GM12873 (cell line): ENCODE results near the gene PTPRN2.

Source experiments
- TF ChIP-seq, protein P1 (sequence below): IDR thresholded peaks from 2 replicates; pipeline ENCODE4 v1.5.1; 2012; ENCODE audit warnings: low read depth, mild to moderate bottlenecking, moderate library complexity, low read length, control low read depth; ENCODE audit not compliant: insufficient read depth; ENCODE audit errors: missing control alignments

The PTPRN2 gene

DNA sequence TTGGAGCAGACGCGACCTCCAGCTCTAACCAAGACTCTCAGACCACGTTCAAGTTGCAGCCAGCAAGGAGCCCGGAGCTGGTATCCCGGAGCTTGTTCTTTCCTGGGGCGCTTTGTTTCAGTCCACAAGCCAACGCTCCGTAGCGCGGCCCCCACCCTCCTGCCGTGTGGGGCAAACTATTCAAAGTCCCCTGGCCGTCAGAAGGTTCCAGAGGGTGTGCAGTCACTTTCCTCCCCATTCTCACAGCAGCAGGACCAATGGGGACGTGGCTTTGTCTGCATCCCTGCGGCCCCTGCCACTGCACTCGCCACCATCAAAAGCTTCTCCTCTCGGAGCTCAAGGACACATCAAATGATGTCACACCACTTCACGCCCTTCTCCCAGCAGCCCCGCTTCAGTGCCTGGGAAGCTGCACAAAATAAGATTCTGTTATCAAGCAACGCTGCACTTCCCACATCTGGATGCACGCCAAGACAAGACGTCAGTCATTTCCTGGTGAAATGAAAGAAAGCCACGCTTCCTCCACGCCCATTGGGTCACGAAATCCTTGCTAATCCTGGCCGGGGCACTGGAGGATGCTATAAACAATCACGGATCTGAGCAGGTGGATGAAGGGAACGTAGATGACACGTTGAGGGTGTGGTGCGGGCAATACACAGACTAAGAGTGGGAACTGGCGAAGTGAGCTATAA lies 348.2 kb downstream of the PTPRN2 start:
- TF ChIP-seq, protein P1, sequence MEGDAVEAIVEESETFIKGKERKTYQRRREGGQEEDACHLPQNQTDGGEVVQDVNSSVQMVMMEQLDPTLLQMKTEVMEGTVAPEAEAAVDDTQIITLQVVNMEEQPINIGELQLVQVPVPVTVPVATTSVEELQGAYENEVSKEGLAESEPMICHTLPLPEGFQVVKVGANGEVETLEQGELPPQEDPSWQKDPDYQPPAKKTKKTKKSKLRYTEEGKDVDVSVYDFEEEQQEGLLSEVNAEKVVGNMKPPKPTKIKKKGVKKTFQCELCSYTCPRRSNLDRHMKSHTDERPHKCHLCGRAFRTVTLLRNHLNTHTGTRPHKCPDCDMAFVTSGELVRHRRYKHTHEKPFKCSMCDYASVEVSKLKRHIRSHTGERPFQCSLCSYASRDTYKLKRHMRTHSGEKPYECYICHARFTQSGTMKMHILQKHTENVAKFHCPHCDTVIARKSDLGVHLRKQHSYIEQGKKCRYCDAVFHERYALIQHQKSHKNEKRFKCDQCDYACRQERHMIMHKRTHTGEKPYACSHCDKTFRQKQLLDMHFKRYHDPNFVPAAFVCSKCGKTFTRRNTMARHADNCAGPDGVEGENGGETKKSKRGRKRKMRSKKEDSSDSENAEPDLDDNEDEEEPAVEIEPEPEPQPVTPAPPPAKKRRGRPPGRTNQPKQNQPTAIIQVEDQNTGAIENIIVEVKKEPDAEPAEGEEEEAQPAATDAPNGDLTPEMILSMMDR: no peak

DNA sequence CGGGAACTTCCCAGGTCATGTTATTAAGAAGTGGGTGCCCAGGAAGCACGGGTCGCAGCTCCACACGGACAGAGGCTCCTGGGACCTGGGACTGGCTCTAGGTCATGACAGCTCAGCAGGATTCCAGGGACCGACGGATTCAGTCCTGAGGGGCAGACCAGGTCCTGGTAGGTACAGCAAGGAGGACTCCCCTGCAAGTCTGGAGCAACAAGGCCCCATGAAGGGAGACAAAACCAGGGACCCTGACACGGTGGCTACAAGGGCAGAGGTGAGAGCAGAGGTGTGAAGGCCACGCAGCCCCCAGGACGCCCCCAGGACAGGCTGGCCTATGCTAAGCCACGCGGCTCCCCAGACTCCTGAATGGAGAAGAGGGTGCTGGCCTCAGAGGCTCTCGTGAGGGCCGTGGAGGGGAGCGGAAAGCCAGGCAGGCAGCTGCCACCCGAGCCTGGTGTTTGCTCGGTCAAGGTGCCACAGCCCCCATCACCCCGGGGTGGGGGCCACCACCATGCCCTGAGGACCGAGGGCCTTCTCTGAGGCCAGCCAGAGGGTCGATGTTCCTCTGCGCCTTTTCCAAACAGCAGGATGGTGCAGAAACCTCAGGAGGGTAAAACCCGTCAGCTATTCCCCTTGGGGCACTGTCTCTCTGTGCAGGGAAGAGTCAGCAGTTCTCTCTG lies 348.9 kb downstream of the PTPRN2 start:
- TF ChIP-seq, protein P1: no peak

DNA sequence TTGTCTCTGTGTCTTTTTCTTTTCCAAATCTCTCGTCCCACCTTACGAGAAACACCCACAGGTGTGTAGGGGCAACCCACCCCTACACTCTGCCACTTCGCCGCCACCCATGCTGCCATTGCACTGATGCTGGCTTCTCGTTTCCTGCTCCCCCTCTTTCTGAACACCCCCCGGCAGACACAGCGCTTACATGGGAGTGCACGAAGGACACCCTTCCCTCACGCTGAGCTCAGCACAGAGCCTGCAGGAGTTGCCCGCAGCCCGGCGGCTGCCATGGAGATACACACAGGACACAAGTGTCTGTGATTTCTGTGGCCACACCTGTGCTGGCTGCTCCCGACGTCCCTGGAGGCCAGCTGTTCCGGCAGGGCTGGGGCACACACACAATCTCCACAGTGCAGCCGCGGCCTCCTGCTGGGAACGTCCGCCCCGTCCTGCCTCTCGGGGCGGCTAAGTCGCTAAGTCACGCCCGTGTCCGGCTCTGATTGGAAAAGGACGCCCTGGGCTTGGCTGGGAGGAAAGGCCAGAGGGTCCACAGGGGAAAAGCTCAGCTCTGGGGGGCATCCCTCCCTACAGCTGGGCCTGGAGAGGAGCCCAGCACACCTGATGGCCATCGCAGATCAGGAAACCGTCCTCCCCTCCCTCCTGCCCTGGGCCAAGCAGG lies 349.8 kb downstream of the PTPRN2 start:
- TF ChIP-seq, protein P1: no peak

DNA sequence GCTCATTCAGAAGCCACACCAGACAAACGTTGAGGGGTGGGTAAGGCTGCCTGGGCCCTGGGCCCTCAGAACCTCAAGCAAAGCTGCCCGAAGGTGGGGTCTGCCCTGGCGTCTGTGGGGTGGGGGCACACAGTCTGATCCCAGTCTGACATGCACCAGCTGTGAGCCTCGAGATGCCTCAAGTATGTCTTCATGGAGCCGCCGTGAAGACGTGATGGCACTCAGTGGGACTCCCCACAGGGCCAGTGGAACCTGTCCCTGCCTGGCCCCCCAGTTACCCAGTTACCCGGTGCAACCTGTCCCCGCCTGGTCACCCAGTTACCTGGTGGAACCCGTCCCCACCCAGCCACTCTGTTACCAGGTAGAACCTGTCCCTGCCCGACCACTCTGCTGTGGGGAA lies 351.2 kb downstream of the PTPRN2 start:
- TF ChIP-seq, protein P1: no peak

DNA sequence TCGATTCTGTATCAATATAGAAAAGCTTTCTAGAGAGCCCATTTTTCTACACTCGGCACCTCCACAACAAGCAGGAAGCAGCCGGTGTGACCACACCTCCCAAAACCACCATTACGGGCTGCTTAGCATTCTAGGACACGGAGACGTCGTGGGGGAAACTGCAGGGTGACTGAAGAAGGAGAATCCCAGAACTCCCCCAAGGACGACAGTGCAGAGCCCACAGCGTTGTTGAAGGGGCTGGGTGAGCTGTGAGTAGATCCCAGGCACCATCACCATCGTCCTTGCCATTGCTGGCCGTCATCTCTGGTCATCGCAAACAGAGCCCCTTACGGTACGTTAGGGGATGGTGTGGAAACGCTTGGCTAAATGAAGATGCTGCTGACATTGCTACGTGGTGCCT lies 351.8 kb downstream of the PTPRN2 start:
- TF ChIP-seq, protein P1: no peak

DNA sequence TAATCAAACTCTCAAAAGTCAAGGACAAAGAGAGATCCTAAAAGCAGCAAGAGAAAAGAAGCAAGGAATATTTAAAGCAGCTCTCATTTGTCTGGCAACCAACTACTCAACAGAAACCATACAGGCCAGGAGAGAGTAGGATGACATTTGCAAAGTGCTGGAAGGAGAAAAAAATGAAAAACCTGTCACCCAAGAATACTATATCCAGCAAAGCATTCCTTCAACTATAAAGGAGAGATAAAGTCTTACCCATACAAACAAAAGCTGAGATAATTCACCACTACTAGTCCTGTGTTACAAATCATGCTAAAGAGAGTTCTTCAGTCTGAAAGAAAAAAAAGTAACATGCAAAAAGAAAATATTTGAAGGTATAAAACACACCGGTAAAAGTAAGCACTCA lies 357.7 kb downstream of the PTPRN2 start:
- TF ChIP-seq, protein P1: no peak

DNA sequence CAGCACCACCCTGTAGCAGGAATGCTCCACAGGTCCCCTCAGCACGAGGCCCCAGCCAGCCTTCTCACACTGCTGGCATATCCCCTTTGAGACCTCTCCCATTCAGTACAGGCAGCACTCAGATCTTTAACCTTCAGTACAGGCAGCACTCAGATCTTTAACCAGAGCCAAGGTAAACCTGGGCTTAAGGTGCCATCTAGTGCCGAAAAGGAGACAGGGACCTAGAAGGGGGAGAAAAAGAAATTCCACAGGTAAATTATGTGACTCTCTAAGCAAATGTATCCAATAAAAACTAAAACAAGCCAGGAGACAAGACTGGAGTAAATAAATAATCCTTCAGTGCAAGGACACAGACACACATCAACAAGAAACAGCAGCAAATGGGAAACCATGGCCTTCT lies 358.6 kb downstream of the PTPRN2 start:
- TF ChIP-seq, protein P1: no peak
